NCI-H2196 treated with DMSO at 0.1 percent for 48 hours (cell line): ENCODE measurements around the gene TRIM72.
"Not testable (repeated sequence)": the region's sequence is repeated elsewhere in the genome, so short reads cannot be mapped to it uniquely, and the experiment has no call there.

Source experiments
- DNase-seq: peaks from one replicate; lab custom pipeline; 2025; ENCODE audit not compliant: unreplicated experiment; lab: John Stamatoyannopoulos, UW

Gene TRIM72

GRCh38 chr16:31251435-31251834, 37.5 kb downstream of the TRIM72 start:
- DNase-seq, result no peak

DNA sequence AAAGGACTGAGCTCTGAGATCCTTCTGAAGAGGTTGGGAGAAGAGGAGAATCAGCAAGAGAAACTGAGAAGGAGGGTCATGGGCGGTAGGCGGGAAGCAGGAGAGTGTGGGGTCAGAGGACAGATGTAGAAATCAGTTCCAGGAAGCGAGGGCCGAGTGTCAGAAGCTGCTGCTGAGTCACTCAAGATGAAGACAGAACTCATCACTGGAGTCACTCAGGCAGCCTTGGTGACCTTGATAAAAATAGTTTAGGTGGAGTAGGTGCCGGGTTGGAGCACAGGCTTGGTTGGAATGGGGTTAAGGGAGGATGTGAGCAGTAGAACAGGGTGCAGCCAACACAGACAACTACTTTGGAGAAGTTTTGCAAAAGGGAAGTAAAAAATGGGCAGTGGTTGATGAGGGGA, 39.7 kb downstream of the TRIM72 start:
- DNase-seq, result no peak

DNA sequence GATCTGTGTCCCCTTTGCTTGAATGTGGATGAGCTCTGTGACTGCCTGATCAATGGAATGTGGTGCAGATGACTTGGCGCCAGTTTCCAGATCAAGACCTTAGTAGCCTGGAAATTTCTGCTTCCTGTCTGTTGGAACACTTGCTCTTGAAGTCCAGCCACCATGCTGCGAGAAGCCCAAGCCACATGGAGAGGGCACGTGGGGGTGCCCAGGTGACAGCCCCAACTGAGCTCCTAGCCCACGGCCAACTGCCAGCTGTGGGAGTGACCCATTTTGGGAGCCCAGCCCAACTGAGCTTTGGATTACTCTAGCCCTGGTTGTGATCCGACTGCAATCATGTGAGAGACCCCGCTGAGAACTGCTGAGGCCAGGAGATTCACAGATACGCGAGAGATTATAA, 42.5 kb downstream of the TRIM72 start:
- no peak for DNase-seq

GRCh38 chr16:31258366-31258765, 44.4 kb downstream of the TRIM72 start:
- DNase-seq, result no peak

DNA sequence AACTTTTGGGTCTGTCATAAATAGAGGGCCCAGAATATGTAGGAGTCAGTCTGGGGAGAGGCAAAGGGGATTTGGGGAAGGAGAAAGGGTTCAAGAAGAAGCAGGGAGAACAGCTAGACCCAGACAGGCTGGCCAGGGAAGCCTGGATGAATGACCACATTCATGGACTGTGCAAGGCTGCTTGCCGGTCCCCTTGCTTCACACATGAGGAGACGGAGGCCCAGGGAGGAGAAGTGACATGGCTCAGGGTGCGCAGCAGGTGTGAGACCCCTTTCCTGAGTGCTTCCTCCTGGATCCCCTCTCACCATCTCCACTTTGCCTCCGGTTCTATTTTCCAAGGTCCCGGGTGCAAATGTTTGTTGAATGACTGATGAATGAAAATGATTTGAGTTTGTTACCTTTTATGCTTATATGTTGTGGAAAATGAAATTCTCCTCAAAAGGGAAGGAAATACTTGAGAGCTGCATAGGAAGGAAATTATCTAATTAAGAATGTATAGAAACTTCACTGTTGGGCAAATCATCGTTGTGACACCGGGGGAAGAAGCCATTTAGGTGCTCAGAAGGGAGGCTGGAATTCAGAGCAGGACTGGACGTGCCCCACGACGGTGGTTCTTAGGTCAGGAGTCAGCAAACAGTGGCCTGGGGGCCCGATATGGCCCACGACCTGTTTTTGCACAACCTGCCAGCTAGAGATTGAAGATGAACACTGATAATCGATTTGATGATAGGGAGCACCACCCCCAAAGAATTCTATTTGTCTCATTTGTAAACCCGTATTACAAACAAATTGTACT, 46.4 kb downstream of the TRIM72 start:
- no peak for DNase-seq

GRCh38 chr16:31262084-31262483, 48.2 kb downstream of the TRIM72 start:
- no peak for DNase-seq

DNA sequence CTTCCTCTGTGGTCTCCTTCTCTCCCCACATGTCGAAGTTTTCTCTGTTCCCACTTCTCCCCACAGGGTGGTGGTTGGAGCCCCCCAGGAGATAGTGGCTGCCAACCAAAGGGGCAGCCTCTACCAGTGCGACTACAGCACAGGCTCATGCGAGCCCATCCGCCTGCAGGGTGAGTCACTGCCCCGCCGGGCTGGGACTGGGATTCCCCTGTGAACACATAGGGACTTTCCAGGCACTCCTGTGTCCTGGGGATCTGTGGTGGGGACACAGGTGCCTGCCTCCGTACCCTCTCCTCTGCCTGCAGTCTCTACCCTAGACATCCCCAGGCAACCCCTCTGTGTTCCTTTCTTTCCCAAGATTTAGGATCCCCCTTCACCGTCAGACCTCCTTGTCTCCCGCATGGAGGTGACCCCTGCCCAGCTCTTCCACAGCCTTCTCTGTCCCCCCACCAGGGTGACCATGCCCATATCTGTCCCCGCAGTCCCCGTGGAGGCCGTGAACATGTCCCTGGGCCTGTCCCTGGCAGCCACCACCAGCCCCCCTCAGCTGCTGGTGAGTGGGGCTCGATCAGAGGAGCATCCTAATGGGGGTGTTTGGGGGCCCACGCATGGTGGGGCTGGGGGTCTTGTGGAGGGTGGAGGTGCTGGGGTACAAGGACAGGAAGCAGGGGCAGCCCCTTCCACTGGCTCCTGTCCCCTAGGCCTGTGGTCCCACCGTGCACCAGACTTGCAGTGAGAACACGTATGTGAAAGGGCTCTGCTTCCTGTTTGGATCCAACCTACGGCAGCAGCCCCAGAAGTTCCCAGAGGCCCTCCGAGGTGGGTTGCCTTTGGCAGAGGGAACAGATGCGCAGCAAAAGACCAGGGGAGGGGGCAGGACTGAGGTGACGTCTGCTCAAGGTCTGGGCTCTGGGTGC, 51.7 kb downstream of the TRIM72 start:
- no peak for DNase-seq

DNA sequence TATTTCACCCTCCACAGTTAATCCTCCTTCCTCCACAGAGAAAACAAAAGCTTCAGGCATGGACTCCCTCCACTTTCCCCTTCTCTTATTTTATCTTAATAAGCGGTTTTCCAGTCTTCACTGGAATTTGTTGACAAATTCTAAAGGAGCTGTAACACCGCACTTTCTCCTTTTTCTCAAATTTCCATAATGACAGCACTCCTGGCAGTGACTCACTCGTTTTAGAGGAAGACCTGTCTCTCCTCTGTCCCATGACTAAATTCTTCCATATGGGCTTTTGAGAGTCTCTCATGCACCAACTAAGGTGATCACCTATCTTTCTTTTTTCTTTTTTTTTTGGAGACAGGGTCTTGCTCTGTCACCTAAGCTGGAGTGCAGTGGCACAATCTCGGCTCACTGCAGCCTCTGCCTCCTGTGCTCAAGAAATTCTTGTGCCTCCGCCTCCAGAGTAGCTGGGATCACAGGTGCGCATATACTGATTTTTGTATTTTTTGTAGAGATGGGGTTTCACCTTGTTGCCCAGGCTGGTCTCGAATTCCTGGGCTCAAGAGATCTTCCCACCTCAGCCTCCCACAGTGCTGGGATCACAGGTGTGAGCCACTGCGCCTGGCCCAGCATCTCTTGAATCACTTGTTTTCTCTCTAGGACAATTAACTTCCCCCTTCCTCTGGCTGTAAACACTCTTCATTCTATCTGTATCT, 53.6 kb downstream of the TRIM72 start:
- DNase-seq, result no peak

GRCh38 chr16:31268033-31268365, 54.1 kb downstream of the TRIM72 start:
- no peak for DNase-seq

DNA sequence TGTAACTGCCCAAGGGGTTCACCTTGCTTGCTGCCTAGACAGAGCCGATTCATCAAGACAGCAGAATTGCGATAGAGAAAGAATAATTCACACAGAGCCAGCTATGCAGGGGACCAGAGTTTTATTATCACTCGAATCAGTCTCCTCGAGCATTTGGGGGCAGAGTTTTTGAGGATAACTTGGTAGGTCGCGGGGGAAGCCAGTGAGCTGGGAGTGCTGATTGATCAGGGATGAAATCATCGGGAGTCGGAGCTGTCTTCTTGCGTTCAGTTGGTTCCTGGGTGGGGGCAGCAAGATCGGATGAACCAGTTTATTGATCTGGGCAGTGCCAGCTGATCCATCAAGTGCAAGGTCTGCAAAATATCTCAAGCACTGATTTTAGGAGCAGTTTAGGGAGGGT, 55.0 kb downstream of the TRIM72 start:
- DNase-seq, result no peak

GRCh38 chr16:31269541-31269940, 55.6 kb downstream of the TRIM72 start:
- no peak for DNase-seq

GRCh38 chr16:31269973-31270372, 56.1 kb downstream of the TRIM72 start:
- DNase-seq, result not testable (repeated sequence)

- no peak for DNase-seq
Measured at GRCh38 chr16:31270795-31271194, 56.9 kb downstream of the TRIM72 start.

- no peak for DNase-seq
Measured at GRCh38 chr16:31271621-31272190, 57.8 kb downstream of the TRIM72 start.

- DNase-seq, result no peak
Measured at GRCh38 chr16:31273187-31273586, 59.3 kb downstream of the TRIM72 start.

- no peak for DNase-seq
Measured at GRCh38 chr16:31273676-31274075, 59.8 kb downstream of the TRIM72 start.

DNA sequence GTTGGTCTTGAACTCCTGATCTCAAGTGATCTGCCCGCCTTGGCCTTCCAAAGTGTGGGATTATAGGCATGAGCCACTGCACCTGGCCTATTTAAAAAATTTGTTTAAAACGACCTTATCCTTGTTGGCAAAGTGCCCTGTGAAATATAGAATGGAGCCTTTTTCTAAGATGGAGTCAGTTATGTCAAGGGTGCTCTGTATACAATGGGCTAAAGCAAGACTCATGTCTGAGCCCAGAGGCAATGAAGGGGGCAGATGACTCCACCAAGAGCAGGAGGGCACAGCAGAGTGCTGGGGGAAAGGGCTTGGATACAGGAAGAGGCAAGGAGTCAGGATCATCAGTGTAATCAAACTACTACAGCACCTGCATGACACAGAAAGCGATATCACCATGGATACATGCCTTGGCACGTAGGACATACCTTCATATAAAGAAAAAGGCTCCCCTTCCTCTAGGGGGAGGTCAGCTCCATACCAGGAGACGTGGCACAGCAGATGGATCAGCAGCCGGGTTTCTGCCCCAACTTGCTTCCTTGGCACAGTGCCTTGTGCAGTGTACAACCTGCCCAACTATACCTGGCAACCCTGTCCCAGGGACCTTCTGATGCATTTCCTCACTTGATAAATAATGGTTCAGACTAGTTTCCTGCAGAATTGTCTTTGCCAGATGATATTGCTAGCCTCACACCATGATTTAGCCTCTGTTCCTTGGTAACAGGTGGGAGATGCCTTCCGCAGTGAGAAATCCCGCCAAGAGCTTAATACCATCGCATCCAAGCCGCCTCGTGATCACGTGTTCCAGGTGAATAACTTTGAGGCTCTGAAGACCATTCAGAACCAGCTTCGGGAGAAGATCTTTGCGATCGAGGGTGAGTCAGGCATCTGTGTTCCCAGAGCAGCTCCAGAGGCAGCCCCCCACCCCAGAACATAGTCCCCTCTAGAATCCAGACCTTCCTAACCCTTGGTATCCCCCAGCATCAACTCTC, 61.2 kb downstream of the TRIM72 start:
- no peak for DNase-seq

DNA sequence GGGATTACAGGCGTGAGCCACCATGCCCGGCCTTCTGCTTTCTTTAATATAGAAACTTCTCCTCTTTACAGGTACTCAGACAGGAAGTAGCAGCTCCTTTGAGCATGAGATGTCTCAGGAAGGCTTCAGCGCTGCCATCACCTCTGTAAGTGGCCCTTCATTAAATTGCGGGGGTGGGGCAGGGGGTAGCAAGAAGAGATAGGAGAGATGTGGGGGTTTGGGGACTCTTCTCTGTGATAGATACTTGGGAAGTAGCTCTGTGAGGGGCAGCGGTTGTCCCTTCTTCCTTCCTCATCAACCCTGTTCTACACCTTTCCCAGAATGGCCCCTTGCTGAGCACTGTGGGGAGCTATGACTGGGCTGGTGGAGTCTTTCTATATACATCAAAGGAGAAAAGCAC, 62.7 kb downstream of the TRIM72 start:
- no peak for DNase-seq

DNA sequence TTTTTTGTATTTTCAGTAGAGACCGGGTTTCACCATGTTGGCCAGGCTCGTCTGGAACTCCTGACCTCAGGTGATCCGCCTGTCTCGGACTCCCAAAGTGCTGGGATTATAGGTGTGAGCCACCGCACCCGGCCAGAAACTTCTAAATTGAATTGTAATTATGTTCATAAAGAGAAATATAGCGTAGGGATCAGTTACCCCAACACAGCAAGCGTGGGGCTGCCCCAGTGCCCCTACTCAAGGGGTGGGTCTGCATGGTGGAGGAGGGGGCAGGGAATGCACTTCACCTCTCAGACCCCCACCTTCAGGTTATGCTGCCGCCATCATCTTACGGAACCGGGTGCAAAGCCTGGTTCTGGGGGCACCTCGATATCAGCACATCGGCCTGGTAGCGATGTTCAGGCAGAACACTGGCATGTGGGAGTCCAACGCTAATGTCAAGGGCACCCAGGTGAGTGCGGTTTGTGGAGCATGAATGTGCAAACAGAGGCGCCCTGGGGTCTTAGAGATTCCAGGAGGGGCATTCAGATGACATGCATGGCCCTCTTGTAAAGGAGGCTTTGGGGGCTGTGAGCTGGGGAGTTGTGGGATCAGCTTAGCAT, 63.8 kb downstream of the TRIM72 start:
- no peak for DNase-seq

DNA sequence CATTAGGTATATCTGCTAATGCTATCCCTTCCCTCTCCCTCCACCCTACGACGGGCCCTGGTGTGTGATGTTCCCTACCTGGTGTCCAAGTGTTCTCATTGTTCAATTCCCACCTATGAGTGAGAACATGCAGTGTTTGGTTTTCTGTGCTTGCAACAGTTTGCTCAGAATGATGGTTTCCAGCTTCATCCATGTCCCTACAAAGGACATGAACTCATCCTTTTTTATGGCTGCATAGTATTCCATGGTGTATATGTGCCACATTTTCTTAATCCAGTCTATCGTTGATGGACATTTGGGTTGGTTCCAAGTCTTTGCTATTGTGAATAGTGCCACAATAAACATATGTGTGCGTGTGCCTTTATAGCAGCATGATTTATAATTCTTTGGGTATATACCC, 64.9 kb downstream of the TRIM72 start:
- not testable (repeated sequence) for DNase-seq
